Gastroesophageal sphincter (tissue), 4 donors: ENCODE data around the gene PARN. TPM values are rescaled to one million over a fixed set of nuclear protein-coding genes. Genes with fewer than 3 reads are reported as not detected.

Source experiments
- ATAC-seq: fragments of 150-250 bp; one replicate; pipeline ENCODE4 v1.9.1; 2016; ENCODE audit warnings: mild to moderate bottlenecking, moderate library complexity
- H3K27ac ChIP-seq, 4 donors: fragments of 200-600 bp; sonication (generic) in 3 of 4; 1 replicate in 3 of 4; 2 replicates in 1 of 4; pipeline ENCODE4 v1.5.1; 2016 to 2019
- H3K27me3 ChIP-seq: fragments of 200-600 bp; sonication (generic); one replicate; pipeline ENCODE4 v1.5.1; 2019
- H3K36me3 ChIP-seq, 2 donors: fragments of 200-600 bp; sonication (generic); one replicate each; pipeline ENCODE4 v1.5.1; 2019; ENCODE audit warnings: control low read depth in 1 of 2
- H3K4me1 ChIP-seq, 3 donors: fragments of 200-600 bp; sonication (generic); 1 replicate in 2 of 3; 2 replicates in 1 of 3; pipeline ENCODE4 v1.5.1; 2016 to 2019; ENCODE audit warnings: control low read depth in 2 of 3
- H3K4me3 ChIP-seq, 2 donors: fragments of 200-600 bp; sonication (generic); one replicate each; pipeline ENCODE4 v1.5.1; 2019; ENCODE audit warnings: mild to moderate bottlenecking in 1 of 2, moderate library complexity in 1 of 2
- H3K9me3 ChIP-seq, 3 donors: fragments of 200-600 bp; sonication (generic); one replicate each; pipeline ENCODE4 v1.5.1; 2017 to 2019; ENCODE audit warnings: control low read depth in 2 of 3
- EP300 ChIP-seq: sonication (generic); formaldehyde crosslinking; IDR thresholded peaks from one replicate; pipeline ENCODE4 v1.6.1; 2017; ENCODE audit warnings: antibody characterized with exemption, mild to moderate bottlenecking
- POLR2A ChIP-seq, 2 donors: fragments of 450-650 bp; IDR thresholded peaks; one replicate each; pipeline ENCODE4 v1.6.1; 2017; ENCODE audit warnings: antibody characterized with exemption in 2 of 2, mild to moderate bottlenecking in 2 of 2, moderate library complexity in 1 of 2
- POLR2AphosphoS5 ChIP-seq: sonication (generic); formaldehyde crosslinking; IDR thresholded peaks from one replicate; pipeline ENCODE4 v1.6.1; 2017; ENCODE audit warnings: antibody characterized with exemption
- whole genome bisulfite sequencing, 2 donors: methylation state at CpG; one replicate each; pipeline ENCODE4 v1.1.5; 2018; ENCODE audit warnings: low coverage in 1 of 2; 5-methylcytosine and 5-hydroxymethylcytosine counted together
- total RNA-seq, 4 donors: library from RNA; depleted of rRNA; stranded (reverse); fragments of >200 nt; gene quantifications; one replicate each; pipeline ENCODE4 v1.1.0, GENCODE V29; 2016
- TF ChIP-seq, protein P1 (sequence below), 4 experiments: fragments of 200-600 bp in 2 of 4; fragments of 450-650 bp in 2 of 4; sonication (generic) in 1 of 4; IDR thresholded peaks; one replicate each; pipeline ENCODE4 v1.5.1; 2017 to 2019; ENCODE audit warnings: antibody characterized with exemption in 4 of 4, mild to moderate bottlenecking in 2 of 4, moderate library complexity in 2 of 4

PARN gene
- total RNA-seq, 4 donors from 2014 or later, result 34.9 to 49.7 (median 40.0) TPM

DNA sequence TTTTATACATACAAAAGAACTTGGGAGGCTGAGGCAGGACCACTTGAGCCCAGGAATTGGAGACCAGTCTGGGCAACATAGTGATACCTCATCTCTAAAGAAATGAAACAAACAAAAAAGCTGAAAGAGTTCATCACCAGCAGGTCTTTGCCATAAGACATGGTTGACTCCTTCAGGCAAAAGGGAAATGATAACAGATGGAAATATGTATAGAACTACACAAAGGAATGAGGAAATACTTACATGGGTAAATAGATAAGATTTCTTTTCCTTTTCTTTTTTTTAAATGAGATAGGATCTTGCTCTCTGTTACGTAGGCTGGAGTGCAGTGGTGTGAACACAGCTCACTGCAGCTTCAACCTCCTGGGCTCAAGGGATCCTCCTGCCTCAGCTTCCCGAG lies 165.3 kb downstream of the PARN start:
- Histone ChIP-seq H3K36me3 (peaks cover 0 to 16% of the 10 kb centered on the region in 2 donors), H3K27ac (no peak overlapping the region), H3K27me3 (no peaks in the 10 kb centered on the region), H3K4me3 (no peak overlapping the region), H3K9me3 (peaks cover 0 to 14% (median 0%) of the 10 kb centered on the region in 3 donors), H3K4me1 (no peaks in the 10 kb centered on the region)
- 92 to 100% methylated on average over 2 of the region's 2 CpGs for WGBS, 2 donors
- TF ChIP-seq, protein P1, sequence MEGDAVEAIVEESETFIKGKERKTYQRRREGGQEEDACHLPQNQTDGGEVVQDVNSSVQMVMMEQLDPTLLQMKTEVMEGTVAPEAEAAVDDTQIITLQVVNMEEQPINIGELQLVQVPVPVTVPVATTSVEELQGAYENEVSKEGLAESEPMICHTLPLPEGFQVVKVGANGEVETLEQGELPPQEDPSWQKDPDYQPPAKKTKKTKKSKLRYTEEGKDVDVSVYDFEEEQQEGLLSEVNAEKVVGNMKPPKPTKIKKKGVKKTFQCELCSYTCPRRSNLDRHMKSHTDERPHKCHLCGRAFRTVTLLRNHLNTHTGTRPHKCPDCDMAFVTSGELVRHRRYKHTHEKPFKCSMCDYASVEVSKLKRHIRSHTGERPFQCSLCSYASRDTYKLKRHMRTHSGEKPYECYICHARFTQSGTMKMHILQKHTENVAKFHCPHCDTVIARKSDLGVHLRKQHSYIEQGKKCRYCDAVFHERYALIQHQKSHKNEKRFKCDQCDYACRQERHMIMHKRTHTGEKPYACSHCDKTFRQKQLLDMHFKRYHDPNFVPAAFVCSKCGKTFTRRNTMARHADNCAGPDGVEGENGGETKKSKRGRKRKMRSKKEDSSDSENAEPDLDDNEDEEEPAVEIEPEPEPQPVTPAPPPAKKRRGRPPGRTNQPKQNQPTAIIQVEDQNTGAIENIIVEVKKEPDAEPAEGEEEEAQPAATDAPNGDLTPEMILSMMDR (IDR thresholded peaks at IDR 0.05), result no peak
- TF ChIP-seq EP300, result no peak
- no peak for TF ChIP-seq POLR2AphosphoS5
- no peak for TF ChIP-seq POLR2A (IDR thresholded peaks at IDR 0.05)
- ATAC-seq, result no peak

DNA sequence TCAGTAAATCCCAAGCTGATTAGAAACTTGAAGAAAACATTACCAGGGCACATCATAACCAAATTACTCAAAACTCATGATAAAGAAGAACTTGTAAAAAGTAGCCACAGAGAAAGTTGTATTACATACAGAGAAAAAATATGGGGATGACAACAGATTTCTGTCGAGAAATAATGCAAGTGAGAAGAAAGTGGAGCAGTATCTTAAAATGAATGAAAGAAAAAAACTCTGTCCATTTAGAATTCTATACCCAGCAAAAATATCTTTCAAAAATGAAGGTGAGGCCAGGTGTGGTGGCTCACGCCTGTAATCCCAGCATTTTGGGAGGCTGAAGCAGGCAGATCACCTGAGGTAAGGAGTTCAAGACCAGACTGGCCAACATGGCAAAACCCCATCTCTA lies 165.9 kb downstream of the PARN start:
- Histone ChIP-seq H3K36me3 (peaks cover 0 to 16% of the 10 kb centered on the region in 2 donors), H3K4me1 (no peaks in the 10 kb centered on the region), H3K27ac (no peak overlapping the region), H3K27me3 (no peaks in the 10 kb centered on the region), H3K4me3 (no peak overlapping the region), H3K9me3 (peaks cover 0 to 14% (median 0%) of the 10 kb centered on the region in 3 donors)
- WGBS, 2 donors, result 96% methylated on average over 2 of the region's 2 CpGs; no CpG with 5 or more reads in 1 of the 2 donors
- TF ChIP-seq EP300 (no peak), POLR2AphosphoS5 (no peak), POLR2A (IDR thresholded peaks at IDR 0.05) (no peak)
- TF ChIP-seq, protein P1 (IDR thresholded peaks at IDR 0.05), result no peak
- ATAC-seq, result no peak

DNA sequence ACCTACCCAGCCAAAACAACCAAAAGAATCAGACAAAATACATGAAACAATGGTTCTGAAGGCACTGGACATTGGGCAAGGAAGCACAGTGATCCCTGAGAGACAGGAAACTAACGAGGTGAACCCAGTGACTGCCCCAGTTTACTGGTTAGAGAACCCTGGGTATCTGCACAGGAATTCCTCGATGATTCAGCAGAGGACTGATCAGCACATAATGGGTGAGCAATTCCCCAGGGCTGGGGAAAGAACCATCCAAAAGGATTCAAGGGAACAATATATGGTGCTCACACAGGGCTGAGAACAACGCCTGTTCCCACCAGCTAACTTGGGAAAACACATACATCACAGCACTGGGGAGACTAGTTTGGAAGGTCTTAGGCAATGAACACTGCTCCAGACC lies 167.2 kb downstream of the PARN start:
- 90 to 93% methylated on average over 3 of the region's 3 CpGs for WGBS, 2 donors
- H3K4me1 ChIP-seq, result no peaks in the 10 kb centered on the region
- TF ChIP-seq POLR2AphosphoS5 (no peak), EP300 (no peak)
- TF ChIP-seq, protein P1 (IDR thresholded peaks at IDR 0.05), result no peak
- no peak overlapping the region for H3K4me3 ChIP-seq
- peaks cover 0 to 14% (median 0%) of the 10 kb centered on the region in 3 donors for H3K9me3 ChIP-seq
- no peaks in the 10 kb centered on the region for H3K27me3 ChIP-seq
- ATAC-seq, result no peak
- peaks cover 0 to 16% of the 10 kb centered on the region in 2 donors for H3K36me3 ChIP-seq
- no peak overlapping the region for H3K27ac ChIP-seq

DNA sequence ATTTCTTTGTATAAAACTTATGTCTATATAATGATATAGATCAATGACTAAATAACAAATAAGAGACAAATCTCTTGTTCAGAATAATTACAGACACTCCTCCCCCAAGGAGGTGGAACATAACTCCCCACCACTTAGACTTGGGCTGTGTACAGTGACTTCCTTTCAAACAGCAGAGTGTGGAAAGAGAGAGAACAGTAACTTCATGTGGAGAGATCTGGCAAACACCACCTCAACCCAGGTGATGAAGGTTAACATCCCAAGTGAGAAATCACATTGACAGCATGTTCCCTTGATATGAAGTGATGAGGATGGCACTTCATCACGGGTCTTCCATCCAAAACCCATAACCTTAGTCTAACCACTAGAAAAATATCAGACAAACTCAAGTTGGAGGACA lies 169.3 kb downstream of the PARN start:
- 100% methylated on average over 1 of the region's 1 CpG for WGBS, 2 donors
- ATAC-seq, result no peak

DNA sequence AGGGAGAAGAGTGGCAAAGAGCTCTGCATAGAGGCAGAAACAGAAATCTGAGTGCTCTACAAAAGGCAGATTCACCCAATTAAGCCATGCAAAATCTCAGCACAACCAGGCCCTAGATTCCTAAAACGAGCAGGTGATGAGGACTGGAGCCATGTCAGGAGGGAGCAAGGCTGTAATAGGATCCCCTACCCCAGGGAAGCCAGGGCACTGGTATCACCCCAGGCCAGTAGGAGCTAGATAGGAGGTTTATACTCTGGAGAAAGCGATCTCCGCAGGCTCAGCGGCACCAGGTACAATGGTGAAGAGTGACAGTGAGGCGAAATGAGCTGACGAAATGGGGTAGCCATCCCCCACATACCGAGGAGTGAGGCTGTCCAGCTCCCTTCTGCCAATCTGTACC lies 171.5 kb downstream of the PARN start:
- Histone ChIP-seq H3K4me1 (no peaks in the 10 kb centered on the region), H3K27ac (no peak overlapping the region), H3K27me3 (no peaks in the 10 kb centered on the region), H3K9me3 (no peaks in the 10 kb centered on the region), H3K4me3 (no peak overlapping the region), H3K36me3 (peaks cover 0 to 11% of the 10 kb centered on the region in 2 donors)
- WGBS, 2 donors, result 86 to 98% methylated on average over 4 to 7 of the region's 7 CpGs
- TF ChIP-seq, protein P1 (IDR thresholded peaks at IDR 0.05), result no peak
- TF ChIP-seq EP300 (no peak), POLR2A (IDR thresholded peaks at IDR 0.05) (no peak)
- no peak for ATAC-seq

More for the DNA sequence above, 169.3 kb downstream of the PARN start:
- Histone ChIP-seq H3K9me3 (peaks cover 0 to 14% (median 0%) of the 10 kb centered on the region in 3 donors), H3K27ac (no peak overlapping the region), H3K4me1 (no peaks in the 10 kb centered on the region), H3K27me3 (no peaks in the 10 kb centered on the region), H3K36me3 (peaks cover 0 to 19% of the 10 kb centered on the region in 2 donors), H3K4me3 (no peak overlapping the region)
- TF ChIP-seq POLR2AphosphoS5 (no peak), EP300 (no peak), POLR2A (IDR thresholded peaks at IDR 0.05) (no peak)
- TF ChIP-seq, protein P1 (IDR thresholded peaks at IDR 0.05), result no peak
